ENCODE data around the gene HEXIM2.
A peak's percentile ranks its signal among the peaks of the same experiment; 100 is the strongest.

The HEXIM2 gene

GRCh38 chr17:45195424-45195823 is 33.7 kb downstream of the HEXIM2 start:
- Histone ChIP-seq H3K27ac (replicated peaks) (no peak overlapping the region), H3K27me3 (ENCODE audit: insufficient read depth, poor library complexity, severe bottlenecking) (no peaks in the 10 kb centered on the region), H3K4me3 (replicated peaks; ENCODE audit: insufficient read depth, low read length) (no peak overlapping the region)
- no peak for TF ChIP-seq REST (IDR thresholded peaks at IDR 0.05; ENCODE audit: insufficient replicate concordance, low read depth)
- no peak for TF ChIP-seq SPI1 (IDR thresholded peaks at IDR 0.05; ENCODE audit: borderline replicate concordance, low read depth)
- TF ChIP-seq POLR2AphosphoS5 (IDR thresholded peaks at IDR 0.05; ENCODE audit: low read depth): no peak
- TF ChIP-seq GABPA (IDR thresholded peaks at IDR 0.05; ENCODE audit: low read depth): no peak
- no peak for TF ChIP-seq CTCF (IDR thresholded peaks at IDR 0.05; ENCODE audit: insufficient read depth, low read length)
- no peak for DNase-seq (ENCODE audit: low read depth in 1 of 2, low spot score in 1 of 2)

- DNase-seq (ENCODE audit: low read depth in 1 of 2, low spot score in 1 of 2): no peak
- H3K27ac ChIP-seq (replicated peaks): no peak overlapping the region
- H3K27me3 ChIP-seq (ENCODE audit: insufficient read depth, poor library complexity, severe bottlenecking): no peaks in the 10 kb centered on the region
- no peak overlapping the region for H3K4me3 ChIP-seq (replicated peaks; ENCODE audit: insufficient read depth, low read length)
- TF ChIP-seq POLR2AphosphoS5 (IDR thresholded peaks at IDR 0.05; ENCODE audit: low read depth): no peak
- no peak for TF ChIP-seq GABPA (IDR thresholded peaks at IDR 0.05; ENCODE audit: low read depth)
- TF ChIP-seq CTCF (IDR thresholded peaks at IDR 0.05; ENCODE audit: insufficient read depth, low read length): no peak
- TF ChIP-seq SPI1 (IDR thresholded peaks at IDR 0.05; ENCODE audit: borderline replicate concordance, low read depth): no peak
- TF ChIP-seq REST (IDR thresholded peaks at IDR 0.05; ENCODE audit: insufficient replicate concordance, low read depth): no peak
Measured at GRCh38 chr17:45197108-45197507, 35.4 kb downstream of the HEXIM2 start.

GRCh38 chr17:45197555-45198334 is 36.1 kb downstream of the HEXIM2 start:
- Histone ChIP-seq H3K4me3 (replicated peaks; ENCODE audit: insufficient read depth, low read length) (no peak overlapping the region), H3K27ac (replicated peaks) (peak overlapping the region; percentile 49)

More at GRCh38 chr17:45197555-45198334, 36.1 kb downstream of the HEXIM2 start:
- DNase-seq (ENCODE audit: low read depth in 1 of 2, low spot score in 1 of 2): peak; percentile 77 to 90
- no peaks in the 10 kb centered on the region for H3K27me3 ChIP-seq (ENCODE audit: insufficient read depth, poor library complexity, severe bottlenecking)
- TF ChIP-seq GABPA (IDR thresholded peaks at IDR 0.05; ENCODE audit: low read depth) (no peak), CTCF (IDR thresholded peaks at IDR 0.05; ENCODE audit: insufficient read depth, low read length) (peak; percentile 95)
